Panc1 (cell line): ENCODE data around the gene PBX1. TPM values are rescaled to one million over a fixed set of nuclear protein-coding genes. Genes with fewer than 3 reads are reported as not detected.

Experiments
- ATAC-seq: fragments of 200-7000 bp; cut with Tn5 transposase; 2 replicates; pipeline ENCODE4 v1.9.1; 2020; ENCODE audit warnings: mild to moderate bottlenecking, moderate library complexity
- BruUV-seq: library from RNA; stranded (reverse); fragments of 400-500 nt; replicated peaks from 2 replicates; lab custom pipeline; 2021; lab: Mats Ljungman, UMichigan
- CTCF ChIA-PET: fragments of 300-600 bp; sonication (Branson Sonifier 250); formaldehyde crosslinking; loops from one replicate; lab custom pipeline; 2022; ENCODE audit warnings: antibody characterized with exemption; lab: Charles Lee
- POLR2A ChIA-PET: fragments of 300-600 bp; sonication (Branson Sonifier 250); formaldehyde crosslinking; loops from one replicate; lab custom pipeline; 2022; ENCODE audit warnings: antibody characterized with exemption; lab: Charles Lee
- DNase-seq: peaks from one replicate; pipeline ENCODE4 v3.0.0-alpha.2; 2010; ENCODE audit warnings: low read depth, low spot score
- H3K27ac ChIP-seq: 2 replicates; pipeline ENCODE4 v1.5.1; 2011; ENCODE audit warnings: mild to moderate bottlenecking, low read length, inconsistent platforms
- H3K27me3 ChIP-seq: fragments of 200-500 bp; sonication (Bioruptor generic); 2 replicates; pipeline ENCODE4 v1.6.0; 2014; ENCODE audit warnings: low read length, inconsistent platforms; ENCODE audit not compliant: control insufficient read depth, insufficient read depth
- H3K36me3 ChIP-seq: fragments of 200-500 bp; sonication (Bioruptor generic); 2 replicates; pipeline ENCODE4 v1.5.1; 2014; ENCODE audit warnings: inconsistent platforms, mild to moderate bottlenecking, low read length, moderate library complexity; ENCODE audit not compliant: control insufficient read depth, insufficient read depth
- H3K4me1 ChIP-seq: 2 replicates; pipeline ENCODE4 v1.5.1; 2011; ENCODE audit warnings: inconsistent platforms, mild to moderate bottlenecking, low read length, moderate library complexity; ENCODE audit not compliant: control insufficient read depth, insufficient read depth
- H3K4me3 ChIP-seq, 2 experiments: 2 replicates each; pipeline ENCODE4 v1.5.1; 2011 to 2012; ENCODE audit warnings: low read depth in 2 of 2, low read length in 2 of 2, mild to moderate bottlenecking in 2 of 2, inconsistent platforms in 1 of 2, moderate library complexity in 1 of 2
- H3K9me3 ChIP-seq: fragments of 200-500 bp; sonication (Bioruptor generic); 2 replicates; pipeline ENCODE4 v1.5.1; 2014; ENCODE audit warnings: low read depth, mild to moderate bottlenecking, inconsistent platforms, low read length, moderate library complexity; ENCODE audit not compliant: control insufficient read depth, insufficient read depth
- POLR2AphosphoS5 ChIP-seq: IDR thresholded peaks from 2 replicates; pipeline ENCODE4 v1.6.1; 2012; ENCODE audit warnings: mild to moderate bottlenecking, low read depth, low read length, moderate library complexity
- REST ChIP-seq, 2 experiments: IDR thresholded peaks; 2 replicates each; pipeline ENCODE4 v1.6.1; 2011 to 2012; ENCODE audit warnings: low read depth in 2 of 2, control low read depth in 1 of 2, low read length in 1 of 2, mild to moderate bottlenecking in 1 of 2, moderate library complexity in 1 of 2; ENCODE audit not compliant: insufficient read depth in 1 of 2
- SIN3A ChIP-seq: IDR thresholded peaks from 2 replicates; pipeline ENCODE4 v1.6.1; 2012; ENCODE audit warnings: low read depth, mild to moderate bottlenecking, low read length, moderate library complexity, borderline replicate concordance; ENCODE audit not compliant: insufficient read depth
- TCF7L2 ChIP-seq: IDR thresholded peaks from 2 replicates; pipeline ENCODE4 v1.6.1; 2011; ENCODE audit warnings: mild to moderate bottlenecking, low read depth, low read length, inconsistent platforms
- in situ Hi-C: cut with HindIII; loops from 2 replicates; pipeline ENCODE4 v1.10.0; 2016; ENCODE audit warnings: low sequenced_read_pairs, low pct_unique_long_range_greater_than_20kb
- intact Hi-C: fragments of 100-400 bp; cut with micrococcal nuclease; formaldehyde crosslinking; loops from one replicate; pipeline ENCODE4 v1.10.0; 2022; ENCODE audit not compliant: unreplicated experiment
- total RNA-seq: library from RNA; stranded (reverse); gene quantifications from one replicate; pipeline ENCODE4 v1.2.1, GENCODE V29; 2021; ENCODE audit not compliant: unreplicated experiment
- TF ChIP-seq, protein P1 (sequence below): fragments of 450-650 bp; IDR thresholded peaks from 2 replicates; pipeline ENCODE4 v1.5.1; 2017; ENCODE audit warnings: mild to moderate bottlenecking

PBX1 gene
- total RNA-seq, 1 experiment from 2014 or later, result 2.0 TPM

DNA sequence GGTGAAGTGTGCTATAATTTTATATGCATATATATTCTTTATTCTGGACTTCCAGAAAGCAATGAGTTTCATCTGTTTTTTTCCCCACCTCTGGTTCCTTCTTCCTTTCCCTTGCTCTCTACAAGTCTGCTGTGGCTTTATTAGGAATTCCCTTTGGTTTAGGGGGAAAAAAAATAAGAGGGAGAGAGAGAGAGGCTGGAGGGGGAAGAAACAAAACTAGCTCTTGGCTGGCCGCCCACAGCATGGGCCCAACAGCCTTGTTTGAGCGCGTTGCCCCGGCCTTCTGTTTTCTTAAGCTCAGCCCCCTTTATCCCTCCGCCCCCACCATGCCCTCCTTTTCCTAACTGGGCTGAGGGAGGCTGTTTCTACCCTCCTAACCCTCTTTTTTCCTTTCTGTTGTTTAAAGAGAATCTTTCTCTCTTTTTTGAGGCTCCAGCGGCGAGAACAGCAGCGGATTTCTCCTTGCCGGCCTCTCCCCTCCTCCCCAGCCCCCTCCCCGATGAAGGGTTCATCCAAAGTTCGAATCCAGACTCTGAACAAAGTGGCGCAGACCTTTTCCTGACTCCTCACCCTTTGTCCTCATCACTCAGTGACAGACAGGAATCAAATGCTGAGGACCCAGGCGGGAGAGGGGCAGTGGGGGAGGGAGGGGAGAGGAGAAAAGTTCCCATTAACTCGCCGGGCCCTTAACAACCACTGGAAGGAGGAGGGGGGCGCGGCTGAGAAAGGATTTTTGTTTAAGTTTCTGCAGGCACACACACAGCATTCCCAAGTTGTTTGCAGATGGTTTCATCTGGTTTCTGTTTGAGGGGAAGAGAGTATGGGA, 29.7 kb downstream of the PBX1 start:
- TF ChIP-seq, protein P1, sequence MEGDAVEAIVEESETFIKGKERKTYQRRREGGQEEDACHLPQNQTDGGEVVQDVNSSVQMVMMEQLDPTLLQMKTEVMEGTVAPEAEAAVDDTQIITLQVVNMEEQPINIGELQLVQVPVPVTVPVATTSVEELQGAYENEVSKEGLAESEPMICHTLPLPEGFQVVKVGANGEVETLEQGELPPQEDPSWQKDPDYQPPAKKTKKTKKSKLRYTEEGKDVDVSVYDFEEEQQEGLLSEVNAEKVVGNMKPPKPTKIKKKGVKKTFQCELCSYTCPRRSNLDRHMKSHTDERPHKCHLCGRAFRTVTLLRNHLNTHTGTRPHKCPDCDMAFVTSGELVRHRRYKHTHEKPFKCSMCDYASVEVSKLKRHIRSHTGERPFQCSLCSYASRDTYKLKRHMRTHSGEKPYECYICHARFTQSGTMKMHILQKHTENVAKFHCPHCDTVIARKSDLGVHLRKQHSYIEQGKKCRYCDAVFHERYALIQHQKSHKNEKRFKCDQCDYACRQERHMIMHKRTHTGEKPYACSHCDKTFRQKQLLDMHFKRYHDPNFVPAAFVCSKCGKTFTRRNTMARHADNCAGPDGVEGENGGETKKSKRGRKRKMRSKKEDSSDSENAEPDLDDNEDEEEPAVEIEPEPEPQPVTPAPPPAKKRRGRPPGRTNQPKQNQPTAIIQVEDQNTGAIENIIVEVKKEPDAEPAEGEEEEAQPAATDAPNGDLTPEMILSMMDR, result no peak
- TF ChIP-seq TCF7L2, result no peak
- no peak for TF ChIP-seq POLR2AphosphoS5
- TF ChIP-seq REST (IDR thresholded peaks at IDR 0.05; ENCODE audit: insufficient read depth in 1 of 2, low read depth in 2 of 2, low read length in 1 of 2), result no peak
- no peak for TF ChIP-seq SIN3A
- no peaks in the 10 kb centered on the region for H3K9me3 ChIP-seq
- no TSS peak for BruUV-seq
- in situ Hi-C loops (no loop called here), intact Hi-C loops (no loop called here)
- no peak for DNase-seq
- no peaks in the 10 kb centered on the region; the same call in 1 of the 2 replicates for H3K27me3 ChIP-seq
- no peak overlapping the region for H3K4me3 ChIP-seq
- CTCF ChIA-PET, result no interaction called here
- no peaks in the 10 kb centered on the region for H3K36me3 ChIP-seq
- POLR2A ChIA-PET, result interaction anchor here (0.6 kb wide), 1 partner anchor 1250 kb away, joined by 3 read pairs; no protein-coding TSS in a partner anchor
- ATAC-seq, result no peak
- no peak overlapping the region for H3K27ac ChIP-seq
- H3K4me1 ChIP-seq, result no peaks in the 10 kb centered on the region

DNA sequence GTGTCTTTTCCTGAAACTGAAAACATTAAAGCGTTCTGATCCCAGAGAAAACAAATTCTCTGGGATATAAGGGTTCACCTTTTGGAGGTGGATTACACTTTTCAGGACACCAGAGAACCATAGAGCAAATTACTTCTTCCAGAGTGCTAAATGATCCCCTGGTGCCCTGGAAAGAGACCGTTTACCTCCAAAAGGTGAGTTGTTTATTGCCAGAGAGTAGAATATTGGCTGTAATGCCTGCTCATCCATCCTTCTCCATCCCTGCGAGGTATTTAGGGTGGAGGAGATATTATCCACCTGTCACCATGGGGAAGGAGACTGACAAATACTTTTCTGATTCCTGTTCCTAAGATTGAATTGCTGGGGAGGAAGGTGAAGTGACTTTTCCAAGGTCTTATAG, 30.4 kb downstream of the PBX1 start:
- H3K4me1 ChIP-seq, result no peaks in the 10 kb centered on the region
- in situ Hi-C loops, result no loop called here
- no peaks in the 10 kb centered on the region for H3K9me3 ChIP-seq
- H3K4me3 ChIP-seq, result no peak overlapping the region
- ChIA-PET POLR2A (no interaction called here), CTCF (no interaction called here)
- no peak overlapping the region for H3K27ac ChIP-seq
- TF ChIP-seq POLR2AphosphoS5, result no peak
- TF ChIP-seq REST (IDR thresholded peaks at IDR 0.05; ENCODE audit: insufficient read depth in 1 of 2, low read depth in 2 of 2, low read length in 1 of 2), result no peak
- TF ChIP-seq, protein P1, result no peak
- no peak for TF ChIP-seq TCF7L2
- no peak for TF ChIP-seq SIN3A
- intact Hi-C loops, result no loop called here
- no peak for ATAC-seq
- DNase-seq, result no peak
- H3K27me3 ChIP-seq, result no peaks in the 10 kb centered on the region; the same call in 1 of the 2 replicates
- H3K36me3 ChIP-seq, result no peaks in the 10 kb centered on the region
- BruUV-seq, result no TSS peak
